ENCODE data around the gene SAP30L.

GRCh38 chr5:154475591-154476353 is 30.0 kb downstream of the SAP30L start:
- TF ChIP-seq CTCF (IDR thresholded peaks at IDR 0.05) (no peak), POLR2A (IDR thresholded peaks at IDR 0.05) (no peak)
